Effector memory CD8-positive, alpha-beta T cell (primary cell): ENCODE measurements around the gene IFNA13.

Experiments used
- ATAC-seq: fragments of 150-1000 bp; cut with Tn5 transposase; replicated peaks from 2 replicates; pipeline ENCODE4 v1.10.0; 2021; ENCODE audit warnings: mild to moderate bottlenecking, moderate library complexity
- DNase-seq, 3 experiments: peaks; one replicate each; pipeline ENCODE4 v3.0.0; 2021
- H3K27ac Mint-ChIP-seq, 2 donors: one replicate each; pipeline ENCODE4 v1.8.0; 2022; ENCODE audit warnings: mild to moderate bottlenecking in 2 of 2, mixed read lengths in 2 of 2, moderate library complexity in 2 of 2
- H3K27me3 Mint-ChIP-seq, 2 donors: one replicate each; pipeline ENCODE4 v1.8.0; 2022; ENCODE audit warnings: mixed read lengths in 2 of 2
- H3K36me3 Mint-ChIP-seq: one replicate; pipeline ENCODE4 v1.8.0; 2022; ENCODE audit warnings: mild to moderate bottlenecking, moderate library complexity, mixed read lengths; ENCODE audit not compliant: insufficient read depth
- H3K4me1 Mint-ChIP-seq, 2 donors: one replicate each; pipeline ENCODE4 v1.8.0; 2022; ENCODE audit warnings: low read depth in 2 of 2, mixed read lengths in 2 of 2
- H3K4me3 Mint-ChIP-seq, 2 donors: one replicate each; pipeline ENCODE4 v1.8.0; 2022; ENCODE audit warnings: mild to moderate bottlenecking in 2 of 2, mixed read lengths in 2 of 2, moderate library complexity in 2 of 2
- H3K9me3 Mint-ChIP-seq, 2 donors: one replicate each; pipeline ENCODE4 v1.8.0; 2022; ENCODE audit warnings: mixed read lengths in 2 of 2

Gene IFNA13

GRCh38 chr9:21334701-21335632 is 32.9 kb downstream of the IFNA13 start, which contains the start of gene KLHL9:
TSS of gene KLHL9 (minus strand) at chr9:21335404. CDS start at chr9:21334859, 545 bp downstream.
- H3K36me3 Mint-ChIP-seq, result peaks cover 31% of the 10 kb centered on the region
- H3K4me3 Mint-ChIP-seq, result peak within 1 kb of the TSS; percentile 90 to 91
- peak within 1 kb of the TSS; percentile 95 to 97 for H3K27ac Mint-ChIP-seq
- H3K9me3 Mint-ChIP-seq, result no peaks in the 10 kb centered on the region
- ATAC-seq, result peak; percentile 83
- H3K4me1 Mint-ChIP-seq, result peaks cover 35 to 55% of the 10 kb centered on the region in 2 donors
- peaks cover 0 to 12% of the 10 kb centered on the region in 2 donors for H3K27me3 Mint-ChIP-seq
- peak; percentile 74 to 78 (median 76) for DNase-seq

DNA sequence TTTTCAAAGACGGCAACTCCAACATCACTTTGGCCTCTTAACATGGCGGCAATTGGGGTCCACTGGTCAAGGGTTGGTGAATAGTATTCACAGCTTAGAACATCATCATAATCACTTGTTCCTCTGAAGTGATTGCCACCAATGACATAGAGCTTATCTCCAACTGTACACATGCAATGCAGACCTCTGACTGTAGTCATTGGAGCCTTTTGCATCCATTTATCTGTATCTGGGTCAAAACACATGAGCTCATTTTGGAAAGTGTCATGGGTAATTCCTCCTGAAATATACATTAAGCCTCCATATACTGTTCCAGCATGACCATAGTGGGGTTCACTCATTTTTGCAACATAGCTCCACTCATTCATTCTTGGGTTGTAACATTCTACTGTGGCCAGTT is 34.6 kb downstream of the IFNA13 start:
- Mint-ChIP-seq H3K4me3 (peak overlapping the region; percentile 90 to 91), H3K27ac (peak overlapping the region in 1 of 2 donors; percentile 97), H3K36me3 (peaks cover 36% of the 10 kb centered on the region), H3K27me3 (peaks cover 0 to 6% of the 10 kb centered on the region in 2 donors), H3K9me3 (no peaks in the 10 kb centered on the region), H3K4me1 (peaks cover 37 to 68% of the 10 kb centered on the region in 2 donors)
- no peak for ATAC-seq
- no peak for DNase-seq

- no peaks in the 10 kb centered on the region for H3K27me3 Mint-ChIP-seq
Observed at GRCh38 chr9:21331676-21332402, 36.0 kb downstream of the IFNA13 start.

DNA sequence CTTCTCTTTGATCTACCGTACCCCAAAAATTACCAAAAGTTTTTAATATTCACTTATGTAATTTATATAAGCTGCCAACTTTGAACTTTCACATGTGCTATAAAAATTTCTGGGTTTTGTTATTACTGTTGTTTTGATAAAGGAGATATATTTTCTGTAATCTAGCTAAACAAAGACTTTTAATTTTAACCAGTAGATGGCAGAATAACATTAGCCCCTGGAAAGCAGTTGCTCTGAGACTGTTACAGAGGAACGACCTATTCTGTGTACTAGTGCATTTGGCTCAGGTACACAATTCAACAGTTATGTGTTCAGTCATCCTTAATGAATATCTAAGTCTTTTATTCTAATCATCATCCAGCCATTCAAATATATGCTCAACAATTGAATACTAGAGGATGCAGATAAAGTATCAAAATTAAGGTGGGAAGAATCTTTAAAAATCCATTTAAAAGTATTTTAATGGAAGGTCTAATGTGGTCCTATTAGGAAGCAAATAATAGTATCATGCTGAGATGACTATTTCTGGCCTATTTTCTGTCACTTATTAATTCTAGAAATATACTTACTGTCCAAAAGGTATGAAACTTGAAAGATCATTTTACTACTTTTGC is 41.2 kb downstream of the IFNA13 start:
- ATAC-seq, result peak; percentile 96
- Mint-ChIP-seq H3K9me3 (no peaks in the 10 kb centered on the region), H3K27ac (peak overlapping the region in 1 of 2 donors; percentile 80), H3K36me3 (peaks cover 43% of the 10 kb centered on the region), H3K4me1 (peaks cover 23 to 74% of the 10 kb centered on the region in 2 donors), H3K27me3 (no peaks in the 10 kb centered on the region), H3K4me3 (peak overlapping the region in 1 of 2 donors; percentile 35)
- DNase-seq, result no peak

More at GRCh38 chr9:21331676-21332402, 36.0 kb downstream of the IFNA13 start:
- H3K27ac Mint-ChIP-seq, result peak overlapping the region in 1 of 2 donors; percentile 44
- peaks cover 40% of the 10 kb centered on the region for H3K36me3 Mint-ChIP-seq
- peak overlapping the region in 1 of 2 donors; percentile 91 for H3K4me3 Mint-ChIP-seq
- H3K4me1 Mint-ChIP-seq, result peaks cover 41 to 81% of the 10 kb centered on the region in 2 donors
- no peak for ATAC-seq
- H3K9me3 Mint-ChIP-seq, result no peaks in the 10 kb centered on the region
- no peak for DNase-seq

DNA sequence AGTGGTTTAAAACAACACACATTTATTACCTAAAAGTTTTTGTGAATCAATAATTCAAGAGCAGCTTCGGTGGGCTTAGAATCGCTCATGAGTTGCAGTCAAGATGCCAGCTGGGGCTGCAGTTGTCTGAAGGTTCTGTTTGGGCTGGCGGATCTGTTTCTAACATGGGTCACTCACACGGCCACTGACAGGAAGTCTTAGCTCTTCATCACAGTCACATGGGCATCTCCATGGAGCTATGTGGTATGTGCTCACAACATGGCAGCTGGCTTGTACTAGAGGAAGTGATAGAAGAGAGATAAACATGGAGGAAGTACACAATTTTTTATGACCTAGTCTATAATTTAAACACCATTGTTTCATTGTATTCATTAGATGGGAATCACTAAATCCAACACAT is 43.8 kb downstream of the IFNA13 start:
- Mint-ChIP-seq H3K4me3 (no peak overlapping the region), H3K27me3 (no peaks in the 10 kb centered on the region), H3K4me1 (peaks cover 12 to 51% of the 10 kb centered on the region in 2 donors), H3K27ac (peak overlapping the region in 1 of 2 donors; percentile 17), H3K36me3 (peaks cover 32% of the 10 kb centered on the region), H3K9me3 (no peaks in the 10 kb centered on the region)
- ATAC-seq (no peak), DNase-seq (no peak)

DNA sequence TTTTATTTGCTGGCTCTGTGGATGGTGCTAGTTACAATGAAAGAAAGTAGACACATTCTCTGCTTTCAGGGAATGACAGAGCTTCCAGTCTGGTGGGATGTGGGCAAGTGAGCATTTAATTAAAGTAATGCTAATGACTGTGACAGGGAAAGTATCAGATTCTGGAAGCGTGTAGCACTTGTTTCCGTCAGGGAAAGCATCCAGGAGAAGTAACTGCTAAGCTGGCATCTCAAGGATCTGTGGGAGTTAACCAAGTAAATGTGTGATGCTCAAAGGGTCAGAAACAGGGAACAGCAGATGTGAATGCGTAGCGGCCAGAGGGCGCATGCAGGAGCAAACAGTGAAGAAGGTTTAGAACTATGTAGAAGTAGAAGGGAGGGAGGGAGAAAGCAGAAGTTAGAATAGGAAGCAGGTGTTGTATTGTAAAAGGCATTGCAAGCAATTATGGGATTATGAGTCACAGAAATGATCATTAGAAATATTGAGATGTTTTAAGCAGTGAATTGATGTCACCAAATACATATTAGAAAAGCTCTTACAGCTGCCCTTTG is 44.9 kb downstream of the IFNA13 start:
- no peak overlapping the region for H3K4me3 Mint-ChIP-seq
- DNase-seq (no peak), ATAC-seq (no peak)
- H3K27me3 Mint-ChIP-seq, result no peaks in the 10 kb centered on the region
- peak overlapping the region in 1 of 2 donors; percentile 84 for H3K27ac Mint-ChIP-seq
- no peaks in the 10 kb centered on the region for H3K9me3 Mint-ChIP-seq
- peaks cover 28% of the 10 kb centered on the region for H3K36me3 Mint-ChIP-seq
- peaks cover 11 to 42% of the 10 kb centered on the region in 2 donors for H3K4me1 Mint-ChIP-seq

GRCh38 chr9:21320465-21320864 is 47.4 kb downstream of the IFNA13 start:
- Mint-ChIP-seq H3K4me1 (peaks cover 6 to 24% of the 10 kb centered on the region in 2 donors), H3K36me3 (peaks cover 21% of the 10 kb centered on the region), H3K27me3 (no peaks in the 10 kb centered on the region), H3K4me3 (no peak overlapping the region), H3K27ac (peak overlapping the region; percentile 8 to 18), H3K9me3 (no peaks in the 10 kb centered on the region)
- no peak for DNase-seq
- ATAC-seq, result no peak

- Mint-ChIP-seq H3K4me1 (peaks cover 0 to 10% of the 10 kb centered on the region in 2 donors), H3K27me3 (peaks cover 5 to 6% of the 10 kb centered on the region in 2 donors), H3K36me3 (peaks cover 8% of the 10 kb centered on the region), H3K9me3 (no peaks in the 10 kb centered on the region), H3K4me3 (no peak overlapping the region), H3K27ac (peak overlapping the region in 1 of 2 donors; percentile 32)
- ATAC-seq, result peak; percentile 83
- peak; percentile 4 to 33 (median 16) for DNase-seq
Observed at GRCh38 chr9:21317956-21318923, 49.6 kb downstream of the IFNA13 start.
